Colonic mucosa (tissue), 4 donors: Measurements from ENCODE around the gene LOC128125822.
A peak's percentile ranks its signal among the peaks of the same experiment; 100 is the strongest.

ENCODE experiments used
- DNase-seq: peaks from one replicate; pipeline ENCODE4 v3.0.0-alpha.2; 2020
- H3K27ac ChIP-seq: fragments of 200-600 bp; one replicate; pipeline ENCODE4 v1.8.0; 2021
- H3K27me3 ChIP-seq: fragments of 200-600 bp; one replicate; pipeline ENCODE4 v1.8.0; 2021
- H3K36me3 ChIP-seq: fragments of 200-600 bp; one replicate; pipeline ENCODE4 v1.8.0; 2021
- H3K4me1 ChIP-seq: fragments of 200-600 bp; one replicate; pipeline ENCODE4 v1.8.0; 2021; ENCODE audit warnings: mild to moderate bottlenecking
- H3K4me3 ChIP-seq: fragments of 200-600 bp; one replicate; pipeline ENCODE4 v1.8.0; 2021
- H3K9ac ChIP-seq, 2 donors: one replicate each; pipeline ENCODE4 v1.7.0; 2013; ENCODE audit warnings: control low read depth in 2 of 2, low read depth in 2 of 2, low read length in 2 of 2
- H3K9me3 ChIP-seq: fragments of 200-600 bp; one replicate; pipeline ENCODE4 v1.8.0; 2021
- CTCF ChIP-seq: fragments of 200-600 bp; IDR thresholded peaks from one replicate; pipeline ENCODE4 v1.8.0; 2022; ENCODE audit warnings: antibody characterized with exemption, mild to moderate bottlenecking
- intact Hi-C: fragments of 100-400 bp; cut with DNase I; formaldehyde crosslinking; loops from one replicate; pipeline ENCODE4 v1.14.1; 2022
- donor health status: healthy.
- donor health status: DM: no; HTN: no; CAD: no.
- donor health status: DM: no; HTN: no; CAD: no.

Gene LOC128125822

GRCh38 chr6:63597141-63598048 lies 25.1 kb downstream of the LOC128125822 start:
- no peaks in the 10 kb centered on the region for H3K27me3 ChIP-seq
- intact Hi-C loops: loop anchor here (2.0 to 5.0 kb wide), 2 partner anchors 167 to 245 kb away; no protein-coding TSS in a partner anchor
- TF ChIP-seq CTCF: no peak
- H3K9ac ChIP-seq: peak overlapping the region in 1 of 2 donors; percentile 75
- H3K36me3 ChIP-seq: no peaks in the 10 kb centered on the region
- H3K27ac ChIP-seq: peak overlapping the region; percentile 35
- no peak for DNase-seq
- peak overlapping the region; percentile 37 for H3K4me3 ChIP-seq
- no peaks in the 10 kb centered on the region for H3K9me3 ChIP-seq
- H3K4me1 ChIP-seq: no peaks in the 10 kb centered on the region

- Histone ChIP-seq H3K4me1 (no peaks in the 10 kb centered on the region), H3K27ac (peak overlapping the region; percentile 35), H3K36me3 (no peaks in the 10 kb centered on the region), H3K27me3 (no peaks in the 10 kb centered on the region), H3K4me3 (peak overlapping the region; percentile 37), H3K9ac (peak overlapping the region; percentile 64 to 75), H3K9me3 (no peaks in the 10 kb centered on the region)
- intact Hi-C loops: loop anchor here (2.0 to 5.0 kb wide), 2 partner anchors 166 to 246 kb away; no protein-coding TSS in a partner anchor
- TF ChIP-seq CTCF: peak; percentile 84
- DNase-seq: peak; percentile 87
These were observed 26.1 kb downstream of the LOC128125822 start for GRCh38 chr6:63598049-63599036.

DNA sequence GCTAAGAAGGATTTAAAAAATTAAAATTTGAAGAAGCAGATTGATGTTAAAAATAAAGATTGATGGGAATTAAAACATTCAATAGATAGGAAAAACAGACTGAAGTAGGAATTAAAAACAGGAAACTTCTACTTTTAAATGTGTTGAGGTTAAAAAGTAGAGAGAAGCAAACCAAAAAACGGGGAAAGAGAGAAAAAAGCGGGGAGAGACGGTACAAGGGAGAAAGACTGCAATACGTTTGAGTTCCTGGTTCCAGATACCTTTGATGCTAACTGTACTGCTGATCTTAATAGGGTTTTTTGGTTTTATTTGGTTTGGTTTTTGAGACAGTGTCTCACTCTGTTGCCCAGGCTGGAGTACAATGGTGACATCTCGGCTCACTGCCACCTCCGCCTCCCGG lies 27.0 kb downstream of the LOC128125822 start:
- Histone ChIP-seq H3K4me3 (no peak overlapping the region), H3K9me3 (no peaks in the 10 kb centered on the region), H3K36me3 (no peaks in the 10 kb centered on the region), H3K9ac (no peak overlapping the region), H3K27me3 (no peaks in the 10 kb centered on the region), H3K27ac (no peak overlapping the region), H3K4me1 (no peaks in the 10 kb centered on the region)
- intact Hi-C loops: loop anchor here (2.0 to 5.0 kb wide), 2 partner anchors 166 to 247 kb away; no protein-coding TSS in a partner anchor
- no peak for TF ChIP-seq CTCF
- DNase-seq: no peak

DNA sequence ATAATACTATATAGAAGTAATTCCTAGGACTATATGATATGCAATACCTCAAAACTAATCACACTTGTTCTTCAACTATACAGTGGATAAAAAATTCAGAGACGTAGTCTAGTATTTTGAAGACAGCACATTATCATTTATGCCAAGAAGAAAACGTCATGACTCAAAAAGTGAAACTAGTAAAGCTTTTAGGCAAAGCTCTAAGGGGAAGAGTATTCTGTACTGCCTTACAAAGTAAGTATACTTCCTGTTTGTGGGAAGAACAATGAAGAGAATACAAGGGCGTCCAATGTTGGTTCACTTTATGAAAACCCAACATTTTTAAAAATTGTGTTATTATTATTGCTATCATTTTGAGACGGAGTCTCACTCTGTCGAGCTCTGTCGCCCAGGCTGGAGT lies 27.9 kb downstream of the LOC128125822 start:
- no peak for DNase-seq
- Histone ChIP-seq H3K27me3 (no peaks in the 10 kb centered on the region), H3K4me1 (no peaks in the 10 kb centered on the region), H3K4me3 (no peak overlapping the region), H3K9ac (no peak overlapping the region), H3K36me3 (no peaks in the 10 kb centered on the region), H3K27ac (no peak overlapping the region), H3K9me3 (no peaks in the 10 kb centered on the region)
- intact Hi-C loops: no loop called here
- no peak for TF ChIP-seq CTCF

- TF ChIP-seq CTCF: no peak
- H3K4me3 ChIP-seq: no peak overlapping the region
- intact Hi-C loops: no loop called here
These were observed 37.0 kb downstream of the LOC128125822 start for GRCh38 chr6:63609231-63609630.

More at GRCh38 chr6:63609231-63609630, 37.0 kb downstream of the LOC128125822 start:
- no peak for DNase-seq
- Histone ChIP-seq H3K27me3 (no peaks in the 10 kb centered on the region), H3K4me1 (no peaks in the 10 kb centered on the region), H3K9ac (no peak overlapping the region), H3K36me3 (no peaks in the 10 kb centered on the region), H3K27ac (no peak overlapping the region), H3K9me3 (no peaks in the 10 kb centered on the region)
